Loucy (cell line): ENCODE data around the gene EBI3.
"Not testable (repeated sequence)": the region's sequence is repeated elsewhere in the genome, so short reads cannot be mapped to it uniquely, and the experiment has no call there.

Source experiments
- H2AFZ ChIP-seq: fragments of 200-600 bp; sonication (generic); 2 replicates; pipeline ENCODE4 v1.6.0; 2016; ENCODE audit warnings: antibody characterized with exemption, mild to moderate bottlenecking, low read length, moderate library complexity
- H3F3A ChIP-seq: fragments of 200-600 bp; 2 replicates; pipeline ENCODE4 v1.6.0; 2016; ENCODE audit warnings: antibody characterized with exemption, low read depth, mild to moderate bottlenecking
- H3K27me3 ChIP-seq: fragments of 200-600 bp; sonication (generic); 2 replicates; pipeline ENCODE4 v1.6.1; 2014; ENCODE audit warnings: low read length, mild to moderate bottlenecking; ENCODE audit not compliant: insufficient read depth, poor library complexity, severe bottlenecking
- H3K36me3 ChIP-seq: fragments of 200-600 bp; sonication (generic); 2 replicates; pipeline ENCODE4 v1.6.1; 2016; ENCODE audit warnings: low read length; ENCODE audit not compliant: insufficient read depth
- H3K4me1 ChIP-seq: fragments of 200-600 bp; sonication (generic); 2 replicates; pipeline ENCODE4 v1.5.1; 2014; ENCODE audit warnings: low read length, mild to moderate bottlenecking; ENCODE audit not compliant: insufficient read depth, poor library complexity, severe bottlenecking
- H3K4me2 ChIP-seq: fragments of 200-600 bp; sonication (generic); 2 replicates; pipeline ENCODE4 v1.6.0; 2014; ENCODE audit warnings: antibody characterized with exemption, low read length, low read depth, mild to moderate bottlenecking; ENCODE audit not compliant: poor library complexity, severe bottlenecking
- H3K4me3 ChIP-seq: fragments of 200-600 bp; sonication (generic); 2 replicates; pipeline ENCODE4 v1.5.1; 2014; ENCODE audit warnings: low read length, mild to moderate bottlenecking, mixed read lengths; ENCODE audit not compliant: poor library complexity, severe bottlenecking
- H3K79me2 ChIP-seq: fragments of 200-600 bp; sonication (generic); 2 replicates; pipeline ENCODE4 v1.6.1; 2014; ENCODE audit warnings: low read length; ENCODE audit not compliant: insufficient read depth
- H3K9ac ChIP-seq: fragments of 200-600 bp; sonication (generic); 2 replicates; pipeline ENCODE4 v1.6.0; 2014; ENCODE audit warnings: mild to moderate bottlenecking, low read depth, low read length, moderate library complexity; ENCODE audit not compliant: poor library complexity, severe bottlenecking
- H3K9me2 ChIP-seq: fragments of 200-600 bp; sonication (generic); replicated peaks from 2 replicates; pipeline ENCODE4 v1.6.1; 2016; ENCODE audit warnings: low read depth, low read length, mixed read lengths
- H3K9me3 ChIP-seq: fragments of 200-600 bp; sonication (generic); 2 replicates; pipeline ENCODE4 v1.6.1; 2014; ENCODE audit warnings: mild to moderate bottlenecking, antibody characterized with exemption, low read length, low read depth; ENCODE audit not compliant: insufficient read depth
- H4K20me1 ChIP-seq: fragments of 200-600 bp; sonication (generic); 2 replicates; pipeline ENCODE4 v1.6.0; 2014; ENCODE audit warnings: antibody characterized with exemption, low read length, mild to moderate bottlenecking; ENCODE audit not compliant: insufficient read depth, poor library complexity, severe bottlenecking
- CTCF ChIP-seq: fragments of 200-600 bp; sonication (generic); conservative IDR thresholded peaks from 2 replicates; pipeline ENCODE4 v1.5.1; 2014; ENCODE audit warnings: mild to moderate bottlenecking, antibody characterized with exemption, low read length
- EZH2phosphoT487 ChIP-seq: fragments of 200-600 bp; IDR thresholded peaks from 2 replicates; pipeline ENCODE4 v1.6.1; 2018; ENCODE audit warnings: antibody characterized with exemption, mild to moderate bottlenecking, moderate library complexity, borderline replicate concordance

EBI3 gene

GRCh38 chr19:4186087-4186993 lies 43.0 kb upstream of the EBI3 start:
- H3K9me3 ChIP-seq: no peaks in the 10 kb centered on the region
- no peaks in the 10 kb centered on the region for H3K36me3 ChIP-seq
- no peak overlapping the region for H3K9ac ChIP-seq
- no peaks in the 10 kb centered on the region for H3F3A ChIP-seq
- H2AFZ ChIP-seq: no peak overlapping the region
- H3K9me2 ChIP-seq: no peaks in the 10 kb centered on the region
- H4K20me1 ChIP-seq: no peaks in the 10 kb centered on the region
- H3K4me1 ChIP-seq: peaks cover under 1% of the 10 kb centered on the region
- peaks cover 9% of the 10 kb centered on the region; the same call in 1 of the 2 replicates for H3K79me2 ChIP-seq
- no peaks in the 10 kb centered on the region for H3K27me3 ChIP-seq
- H3K4me3 ChIP-seq: no peak overlapping the region
- H3K4me2 ChIP-seq: no peak overlapping the region
- TF ChIP-seq EZH2phosphoT487: no peak
- peak; percentile 82 for TF ChIP-seq CTCF

GRCh38 chr19:4187313-4188122 lies 41.8 kb upstream of the EBI3 start:
- TF ChIP-seq EZH2phosphoT487 (no peak), CTCF (no peak)
- Histone ChIP-seq H3K9me2 (no peaks in the 10 kb centered on the region), H3K36me3 (no peaks in the 10 kb centered on the region), H3K4me3 (no peak overlapping the region), H3K4me1 (no peaks in the 10 kb centered on the region), H3K9me3 (no peaks in the 10 kb centered on the region), H3K4me2 (no peak overlapping the region), H2AFZ (no peak overlapping the region), H3K9ac (no peak overlapping the region), H3K27me3 (no peaks in the 10 kb centered on the region), H3K79me2 (no peaks in the 10 kb centered on the region), H3F3A (no peaks in the 10 kb centered on the region), H4K20me1 (no peaks in the 10 kb centered on the region)

GRCh38 chr19:4189641-4190040 lies 39.7 kb upstream of the EBI3 start:
- Histone ChIP-seq H3K27me3 (no peaks in the 10 kb centered on the region), H3K4me3 (no peak overlapping the region), H3K9ac (no peak overlapping the region), H3K4me2 (no peak overlapping the region), H3F3A (no peaks in the 10 kb centered on the region), H3K4me1 (no peaks in the 10 kb centered on the region), H3K79me2 (no peaks in the 10 kb centered on the region), H3K36me3 (no peaks in the 10 kb centered on the region), H4K20me1 (no peaks in the 10 kb centered on the region), H2AFZ (no peak overlapping the region), H3K9me2 (no peaks in the 10 kb centered on the region), H3K9me3 (no peaks in the 10 kb centered on the region)
- TF ChIP-seq CTCF (no peak), EZH2phosphoT487 (no peak)

- not testable (repeated sequence) for H3K9me2 ChIP-seq, H3K79me2 ChIP-seq, H3K9me3 ChIP-seq, H3K27me3 ChIP-seq, H2AFZ ChIP-seq, H3K36me3 ChIP-seq, H3K9ac ChIP-seq, H3F3A ChIP-seq, H3K4me2 ChIP-seq, H4K20me1 ChIP-seq, H3K4me1 ChIP-seq, H3K4me3 ChIP-seq
Observed at GRCh38 chr19:4192537-4192936, 36.8 kb upstream of the EBI3 start.
